GM19372 (cell line): Measurements from ENCODE around the gene ZNF512.
"Not testable (repeated sequence)": the region's sequence is repeated elsewhere in the genome, so short reads cannot be mapped to it uniquely, and the experiment has no call there.

Experiments
- ATAC-seq: cut with Tn5 transposase; IDR thresholded peaks from one replicate; pipeline ENCODE4 v1.9.1; 2021; ENCODE audit warnings: mild to moderate bottlenecking, low read depth, moderate library complexity; ENCODE audit not compliant: unreplicated experiment

The ZNF512 gene

GRCh38 chr2:27581417-27582128, 1.3 kb upstream of the ZNF512 start:
- no peak for ATAC-seq

- no peak for ATAC-seq
These were observed 630 bp upstream of the ZNF512 start for GRCh38 chr2:27582129-27582694.

GRCh38 chr2:27583390-27583915, 611 bp downstream of the ZNF512 start:
- no peak for ATAC-seq

- ATAC-seq, result no peak
These were observed 1.8 kb downstream of the ZNF512 start for GRCh38 chr2:27584597-27584996.

- ATAC-seq, result no peak
These were observed 4.2 kb downstream of the ZNF512 start for GRCh38 chr2:27587025-27587424.

- no peak for ATAC-seq
These were observed 5.5 kb downstream of the ZNF512 start for GRCh38 chr2:27588308-27588707.

GRCh38 chr2:27591745-27592144, 8.9 kb downstream of the ZNF512 start:
- ATAC-seq, result no peak

- ATAC-seq, result no peak
These were observed 10.4 kb downstream of the ZNF512 start for GRCh38 chr2:27593240-27593639.

- ATAC-seq, result not testable (repeated sequence)
These were observed 11.3 kb downstream of the ZNF512 start for GRCh38 chr2:27594020-27594703.

GRCh38 chr2:27595412-27595811, 12.6 kb downstream of the ZNF512 start:
- not testable (repeated sequence) for ATAC-seq

GRCh38 chr2:27596627-27597026, 13.8 kb downstream of the ZNF512 start:
- no peak for ATAC-seq

GRCh38 chr2:27606611-27607010, 23.8 kb downstream of the ZNF512 start:
- ATAC-seq, result no peak

GRCh38 chr2:27613985-27614384, 31.1 kb downstream of the ZNF512 start:
- ATAC-seq, result no peak

GRCh38 chr2:27615316-27615715, 32.5 kb downstream of the ZNF512 start:
- no peak for ATAC-seq

GRCh38 chr2:27621524-27621923, 38.7 kb downstream of the ZNF512 start:
- ATAC-seq, result no peak

- ATAC-seq, result no peak
These were observed 40.1 kb downstream of the ZNF512 start for GRCh38 chr2:27622921-27623384.

- no peak for ATAC-seq
These were observed 42.1 kb downstream of the ZNF512 start for GRCh38 chr2:27624943-27625342.

- not testable (repeated sequence) for ATAC-seq
These were observed 43.5 kb downstream of the ZNF512 start for GRCh38 chr2:27626323-27626722.

GRCh38 chr2:27626921-27627320, 44.1 kb downstream of the ZNF512 start:
- ATAC-seq, result not testable (repeated sequence)

- peak; percentile 29 for ATAC-seq
These were observed 45.3 kb downstream of the ZNF512 start for GRCh38 chr2:27627963-27628766.
